Spleen (tissue), 11 donors: ENCODE data around the gene VPS9D1. TPM values are rescaled to one million over a fixed set of nuclear protein-coding genes. Genes with fewer than 3 reads are reported as not detected.

ENCODE experiments used
- DNase-seq: peaks from one replicate; pipeline ENCODE4 v3.0.0-alpha.2; 2020
- H3K27ac ChIP-seq, 8 donors: fragments of 200-600 bp; sonication (generic) in 7 of 8; 1 replicate in 4 of 8; 2 replicates in 4 of 8; pipeline versions ENCODE4 v1.5.0 to v1.8.0; 2016 to 2021; ENCODE audit warnings: inconsistent platforms in 4 of 8, mild to moderate bottlenecking in 4 of 8, moderate library complexity in 1 of 8
- H3K27me3 ChIP-seq, 7 donors: fragments of 200-600 bp; sonication (generic) in 6 of 7; replicated peaks in 1 of 7; 1 replicate in 4 of 7; 2 replicates in 3 of 7; pipeline versions ENCODE4 v1.5.0 to v1.8.0; 2016 to 2021; ENCODE audit warnings: inconsistent platforms in 3 of 7, mild to moderate bottlenecking in 1 of 7
- H3K36me3 ChIP-seq, 6 donors: fragments of 200-600 bp; sonication (generic) in 5 of 6; 1 replicate in 4 of 6; 2 replicates in 2 of 6; pipeline versions ENCODE4 v1.5.0 to v1.8.0; 2016 to 2021; ENCODE audit warnings: inconsistent platforms in 2 of 6
- H3K4me1 ChIP-seq, 6 donors: fragments of 200-600 bp; sonication (generic) in 5 of 6; 1 replicate in 3 of 6; 2 replicates in 3 of 6; pipeline versions ENCODE4 v1.5.0 to v1.8.0; 2016 to 2021; ENCODE audit warnings: inconsistent platforms in 3 of 6
- H3K4me3 ChIP-seq, 8 donors: fragments of 200-600 bp; sonication (generic) in 7 of 8; 1 replicate in 4 of 8; 2 replicates in 4 of 8; pipeline versions ENCODE4 v1.5.0 to v1.8.0; 2016 to 2021; ENCODE audit warnings: inconsistent platforms in 4 of 8, mild to moderate bottlenecking in 4 of 8, moderate library complexity in 2 of 8
- H3K9me3 ChIP-seq, 8 donors: fragments of 200-600 bp; sonication (generic) in 7 of 8; 1 replicate in 4 of 8; 2 replicates in 4 of 8; pipeline versions ENCODE4 v1.5.0 to v1.8.0; 2016 to 2021; ENCODE audit warnings: inconsistent platforms in 4 of 8
- POLR2A ChIP-seq, 3 donors: fragments of 450-650 bp; IDR thresholded peaks; one replicate each; pipeline ENCODE4 v1.5.1; 2017; ENCODE audit warnings: antibody characterized with exemption in 3 of 3, mild to moderate bottlenecking in 1 of 3
- POLR2AphosphoS5 ChIP-seq, 3 donors: sonication (generic); formaldehyde crosslinking; IDR thresholded peaks; one replicate each; pipeline ENCODE4 v1.5.1; 2017; ENCODE audit warnings: antibody characterized with exemption in 3 of 3
- WGBS, 5 donors: extraction: QIAGEN DNeasy Blood & Tissue Kit in 3 of 5; methylation state at CpG; one replicate each; pipeline versions ENCODE4 v1.1.5 to v1.1.7; 2013 to 2018; 5-methylcytosine and 5-hydroxymethylcytosine counted together
- intact Hi-C: fragments of 100-400 bp; cut with DNase I; formaldehyde crosslinking; loops from one replicate; pipeline ENCODE4 v1.15.0; 2023; ENCODE audit warnings: low total_unique reads
- polyA plus RNA-seq, 3 donors: library from polyadenylated mRNA; stranded (reverse); fragments of 200-250 nt; gene quantifications; one replicate each; pipeline ENCODE4 v1.2.1, GENCODE V29; 2013
- total RNA-seq, 7 donors: library from RNA; depleted of rRNA in 3 of 7; stranded (reverse); fragments of >200 nt in 3 of 7; fragmentation: NEBNext Ultra II Directional in 4 of 7; extraction: Animal tissue kit (Norgen Biotek cat#: 25700) in 4 of 7; gene quantifications; one replicate each; pipeline versions ENCODE4 v1.1.0 to v1.2.1, GENCODE V29; 2016 to 2021
- TF ChIP-seq, protein P1 (sequence below), 11 experiments: fragments of 200-600 bp in 7 of 11; fragments of 450-650 bp in 4 of 11; sonication (generic) in 4 of 11; IDR thresholded peaks in 8 of 11; conservative IDR thresholded peaks in 3 of 11; 1 replicate in 7 of 11; 2 replicates in 4 of 11; pipeline versions ENCODE4 v1.4.0 to v1.8.0; 2016 to 2021; ENCODE audit warnings: antibody characterized with exemption in 11 of 11, inconsistent platforms in 4 of 11, mild to moderate bottlenecking in 1 of 11
- donor health status: healthy with polysubstance abuse.
- donor health status: DM: no; HTN: no; CAD: no; lungs with moderate emphysema.
- donor health status: DM: no; HTN: no; CAD: no.
- donor health status: Bipolar disorder and iron deficiency.
- donor health status: healthy.
- donor health status: DM: no; HTN: no; CAD: no.
- donor health status: DM: yes; HTN: yes; CAD: no.

Gene VPS9D1
- total and polyA plus RNA-seq, 10 donors, result 6.0 to 37.2 (median 19.3) TPM

DNA sequence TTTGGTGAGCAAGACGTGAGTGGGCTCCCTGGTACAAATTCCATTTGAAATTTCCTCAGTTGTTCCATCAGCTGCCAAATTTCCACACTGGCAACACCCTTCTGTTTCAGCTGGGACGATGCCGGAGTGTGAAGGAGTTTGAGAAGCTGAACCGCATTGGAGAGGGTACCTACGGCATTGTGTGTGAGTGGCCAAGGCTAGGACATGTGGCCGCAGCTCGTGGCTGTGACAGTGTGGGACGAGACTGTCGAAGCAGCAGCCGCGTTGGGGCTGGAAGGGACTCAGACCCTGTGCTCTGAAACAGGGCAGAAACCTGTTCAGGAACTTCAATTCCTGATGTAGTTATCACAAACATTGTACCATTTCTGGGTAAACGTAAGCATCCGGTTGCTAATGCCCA, 31.6 kb downstream of the VPS9D1 start:
- Histone ChIP-seq H3K4me3 (no peak overlapping the region), H3K4me1 (peaks cover 7 to 36% (median 19%) of the 10 kb centered on the region in 6 donors), H3K36me3 (peaks cover 0 to 54% (median 39%) of the 10 kb centered on the region in 6 donors), H3K9me3 (no peaks in the 10 kb centered on the region), H3K27ac (no peak overlapping the region), H3K27me3 (no peaks in the 10 kb centered on the region)
- TF ChIP-seq POLR2A (IDR thresholded peaks at IDR 0.05) (no peak), POLR2AphosphoS5 (IDR thresholded peaks at IDR 0.05) (no peak)
- TF ChIP-seq, protein P1, sequence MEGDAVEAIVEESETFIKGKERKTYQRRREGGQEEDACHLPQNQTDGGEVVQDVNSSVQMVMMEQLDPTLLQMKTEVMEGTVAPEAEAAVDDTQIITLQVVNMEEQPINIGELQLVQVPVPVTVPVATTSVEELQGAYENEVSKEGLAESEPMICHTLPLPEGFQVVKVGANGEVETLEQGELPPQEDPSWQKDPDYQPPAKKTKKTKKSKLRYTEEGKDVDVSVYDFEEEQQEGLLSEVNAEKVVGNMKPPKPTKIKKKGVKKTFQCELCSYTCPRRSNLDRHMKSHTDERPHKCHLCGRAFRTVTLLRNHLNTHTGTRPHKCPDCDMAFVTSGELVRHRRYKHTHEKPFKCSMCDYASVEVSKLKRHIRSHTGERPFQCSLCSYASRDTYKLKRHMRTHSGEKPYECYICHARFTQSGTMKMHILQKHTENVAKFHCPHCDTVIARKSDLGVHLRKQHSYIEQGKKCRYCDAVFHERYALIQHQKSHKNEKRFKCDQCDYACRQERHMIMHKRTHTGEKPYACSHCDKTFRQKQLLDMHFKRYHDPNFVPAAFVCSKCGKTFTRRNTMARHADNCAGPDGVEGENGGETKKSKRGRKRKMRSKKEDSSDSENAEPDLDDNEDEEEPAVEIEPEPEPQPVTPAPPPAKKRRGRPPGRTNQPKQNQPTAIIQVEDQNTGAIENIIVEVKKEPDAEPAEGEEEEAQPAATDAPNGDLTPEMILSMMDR (IDR thresholded peaks at IDR 0.05 in 8 of 11, conservative IDR thresholded peaks at IDR 0.05 in 3 of 11), result no peak
- peak; percentile 56 for DNase-seq
- 94 to 97% (median 94%) methylated on average over 13 of the region's 13 CpGs for WGBS, 5 donors
- intact Hi-C loops, result no loop called here

DNA sequence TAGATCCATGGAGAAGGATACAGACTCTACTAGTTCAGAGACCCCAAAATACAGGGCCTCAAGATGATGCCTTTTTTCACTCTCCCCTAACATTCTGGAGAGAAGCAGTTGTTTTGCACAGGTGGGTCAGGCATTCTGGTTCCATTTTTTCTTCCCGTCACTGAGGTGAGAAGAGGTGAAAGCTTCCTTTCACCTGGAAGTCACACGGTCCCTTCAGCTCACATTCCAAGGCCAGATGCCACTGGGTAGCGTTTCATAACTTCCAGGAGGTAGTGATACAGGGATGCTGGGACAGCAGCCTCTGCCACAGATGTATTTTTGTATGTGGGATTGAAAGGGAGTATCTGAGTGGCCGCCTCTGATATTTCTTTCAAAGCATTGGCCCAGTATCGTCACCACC, 32.3 kb downstream of the VPS9D1 start:
- H3K27me3 ChIP-seq, result no peaks in the 10 kb centered on the region
- no peak overlapping the region for H3K27ac ChIP-seq
- H3K4me1 ChIP-seq, result peaks cover 7 to 33% (median 19%) of the 10 kb centered on the region in 6 donors
- no peak for DNase-seq
- H3K4me3 ChIP-seq, result no peak overlapping the region
- WGBS, 5 donors, result 86 to 95% (median 90%) methylated on average over 5 of the region's 5 CpGs
- intact Hi-C loops, result no loop called here
- peaks cover 0 to 47% (median 31%) of the 10 kb centered on the region in 6 donors for H3K36me3 ChIP-seq
- no peak for TF ChIP-seq POLR2A (IDR thresholded peaks at IDR 0.05)
- TF ChIP-seq POLR2AphosphoS5 (IDR thresholded peaks at IDR 0.05), result no peak
- TF ChIP-seq, protein P1 (IDR thresholded peaks at IDR 0.05 in 8 of 11, conservative IDR thresholded peaks at IDR 0.05 in 3 of 11), result no peak
- H3K9me3 ChIP-seq, result no peaks in the 10 kb centered on the region

GRCh38 chr16:89687092-89687940, 33.4 kb downstream of the VPS9D1 start:
- TF ChIP-seq, protein P1 (IDR thresholded peaks at IDR 0.05 in 8 of 11, conservative IDR thresholded peaks at IDR 0.05 in 3 of 11), result no peak
- no peak for TF ChIP-seq POLR2A (IDR thresholded peaks at IDR 0.05)
- TF ChIP-seq POLR2AphosphoS5 (IDR thresholded peaks at IDR 0.05), result no peak
- no peak for DNase-seq
- 14 to 23% (median 19%) methylated on average over 39 to 42 of the region's 42 CpGs for WGBS, 5 donors

GRCh38 chr16:89686520-89687091, 34.1 kb downstream of the VPS9D1 start, which contains the start of gene CDK10:
CDK10 (plus strand) TSS chr16:89686689; CDS start chr16:89686711, 22 bp downstream.
- peak in 1 of 3 donors; percentile 54 for TF ChIP-seq POLR2A (IDR thresholded peaks at IDR 0.05)
- peak; percentile 95 to 96 (median 96) for TF ChIP-seq POLR2AphosphoS5 (IDR thresholded peaks at IDR 0.05)
- TF ChIP-seq, protein P1 (IDR thresholded peaks at IDR 0.05 in 8 of 11, conservative IDR thresholded peaks at IDR 0.05 in 3 of 11), result peak in 3 of 11 experiments; percentile 13 to 32 (median 27)
- DNase-seq, result peak; percentile 95
- no peaks in the 10 kb centered on the region for H3K27me3 ChIP-seq
- H3K4me3 ChIP-seq, result peak within 1 kb of the TSS; percentile 81 to 99 (median 97)
- intact Hi-C loops, result no loop called here
- no peaks in the 10 kb centered on the region for H3K9me3 ChIP-seq
- H3K36me3 ChIP-seq, result peaks cover 0 to 29% (median 14%) of the 10 kb centered on the region in 6 donors
- peaks cover 7 to 33% (median 19%) of the 10 kb centered on the region in 6 donors for H3K4me1 ChIP-seq
- WGBS, 5 donors, result 0 to 2% (median 0%) methylated on average over 30 to 67 of the region's 67 CpGs
- peak within 1 kb of the TSS; percentile 89 to 96 (median 92) for H3K27ac ChIP-seq

More at GRCh38 chr16:89687092-89687940, 33.4 kb downstream of the VPS9D1 start:
- Histone ChIP-seq H3K9me3 (no peaks in the 10 kb centered on the region), H3K27me3 (no peaks in the 10 kb centered on the region), H3K4me1 (peaks cover 7 to 33% (median 19%) of the 10 kb centered on the region in 6 donors), H3K27ac (peak overlapping the region; percentile 89 to 96 (median 92)), H3K4me3 (peak overlapping the region; percentile 81 to 99 (median 97)), H3K36me3 (peaks cover 0 to 36% (median 21%) of the 10 kb centered on the region in 6 donors)
- intact Hi-C loops, result no loop called here
